ENCODE measurements around the gene COX19. TPM values are rescaled to one million over a fixed set of nuclear protein-coding genes. Genes with fewer than 3 reads are reported as not detected.
A peak's percentile ranks its signal among the peaks of the same experiment; 100 is the strongest.

Gene COX19
- total RNA-seq, 1 experiment from 2014 or later = 37.4 TPM

DNA sequence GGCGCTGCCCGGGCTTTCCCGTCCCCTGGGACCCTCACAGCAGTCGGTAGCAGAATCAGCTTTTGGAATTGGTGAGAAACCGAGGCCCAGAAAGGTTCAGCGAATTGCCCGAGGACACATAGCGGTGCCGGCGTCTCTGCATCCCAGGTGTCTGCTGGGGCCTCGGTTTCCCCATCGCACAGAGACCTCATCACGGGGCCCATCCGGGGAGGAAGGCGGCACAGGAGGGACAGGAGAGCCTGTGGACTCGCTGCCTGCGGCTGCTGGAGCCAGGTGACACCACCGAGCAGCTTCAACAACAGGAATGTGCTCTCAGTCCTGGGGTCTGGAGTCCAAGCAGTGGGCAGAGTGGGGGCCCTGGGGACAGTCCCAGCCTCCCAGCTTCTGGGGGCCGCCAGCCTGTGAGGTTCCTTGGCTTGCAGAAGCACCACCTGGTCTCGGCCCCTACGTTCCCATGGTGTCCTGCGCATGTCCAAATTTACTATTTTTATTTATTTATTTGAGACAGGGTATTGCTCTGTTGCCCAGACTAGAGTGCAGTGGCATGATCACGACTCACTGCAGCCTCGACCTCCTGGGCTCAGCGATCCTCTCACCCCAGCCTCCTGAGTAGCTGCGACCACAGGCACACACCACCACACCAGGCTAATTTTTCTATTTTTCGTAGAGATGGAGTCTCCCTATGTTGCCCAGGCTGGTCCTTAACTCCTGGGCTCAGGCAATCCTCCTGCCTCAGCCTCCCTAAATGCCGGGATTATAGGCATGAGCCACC lies 539 bp upstream of the COX19 start:
- CTCF ChIA-PET = interaction anchor here (0.8 to 1.9 kb wide), 5 partner anchors 17 to 90 kb away, joined by 3 to 9 read pairs (median 4); no protein-coding TSS in a partner anchor
- no peak for DNase-seq
- intact Hi-C loops (cut with micrococcal nuclease; ENCODE audit: unreplicated experiment) = no loop called here
- TF ChIP-seq, protein P1, sequence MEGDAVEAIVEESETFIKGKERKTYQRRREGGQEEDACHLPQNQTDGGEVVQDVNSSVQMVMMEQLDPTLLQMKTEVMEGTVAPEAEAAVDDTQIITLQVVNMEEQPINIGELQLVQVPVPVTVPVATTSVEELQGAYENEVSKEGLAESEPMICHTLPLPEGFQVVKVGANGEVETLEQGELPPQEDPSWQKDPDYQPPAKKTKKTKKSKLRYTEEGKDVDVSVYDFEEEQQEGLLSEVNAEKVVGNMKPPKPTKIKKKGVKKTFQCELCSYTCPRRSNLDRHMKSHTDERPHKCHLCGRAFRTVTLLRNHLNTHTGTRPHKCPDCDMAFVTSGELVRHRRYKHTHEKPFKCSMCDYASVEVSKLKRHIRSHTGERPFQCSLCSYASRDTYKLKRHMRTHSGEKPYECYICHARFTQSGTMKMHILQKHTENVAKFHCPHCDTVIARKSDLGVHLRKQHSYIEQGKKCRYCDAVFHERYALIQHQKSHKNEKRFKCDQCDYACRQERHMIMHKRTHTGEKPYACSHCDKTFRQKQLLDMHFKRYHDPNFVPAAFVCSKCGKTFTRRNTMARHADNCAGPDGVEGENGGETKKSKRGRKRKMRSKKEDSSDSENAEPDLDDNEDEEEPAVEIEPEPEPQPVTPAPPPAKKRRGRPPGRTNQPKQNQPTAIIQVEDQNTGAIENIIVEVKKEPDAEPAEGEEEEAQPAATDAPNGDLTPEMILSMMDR (IDR thresholded peaks at IDR 0.05; ENCODE audit: unreplicated experiment) = no peak
- peaks cover 45% of the 10 kb centered on the region for H3K4me1 Mint-ChIP-seq (ENCODE audit: low read depth, unreplicated experiment)
- H3K27ac Mint-ChIP-seq (ENCODE audit: unreplicated experiment) = peak overlapping the region; percentile 80
- H3K27me3 Mint-ChIP-seq (ENCODE audit: unreplicated experiment) = no peaks in the 10 kb centered on the region
- H3K4me3 Mint-ChIP-seq (ENCODE audit: low read depth, unreplicated experiment) = peak overlapping the region; percentile 93
- H3K36me3 Mint-ChIP-seq (ENCODE audit: insufficient read depth, unreplicated experiment) = peaks cover 72% of the 10 kb centered on the region
- H3K9me3 Mint-ChIP-seq (ENCODE audit: low read depth, unreplicated experiment) = no peaks in the 10 kb centered on the region
- TSS peak; percentile 29 for BruUV-seq (replicated peaks)

DNA sequence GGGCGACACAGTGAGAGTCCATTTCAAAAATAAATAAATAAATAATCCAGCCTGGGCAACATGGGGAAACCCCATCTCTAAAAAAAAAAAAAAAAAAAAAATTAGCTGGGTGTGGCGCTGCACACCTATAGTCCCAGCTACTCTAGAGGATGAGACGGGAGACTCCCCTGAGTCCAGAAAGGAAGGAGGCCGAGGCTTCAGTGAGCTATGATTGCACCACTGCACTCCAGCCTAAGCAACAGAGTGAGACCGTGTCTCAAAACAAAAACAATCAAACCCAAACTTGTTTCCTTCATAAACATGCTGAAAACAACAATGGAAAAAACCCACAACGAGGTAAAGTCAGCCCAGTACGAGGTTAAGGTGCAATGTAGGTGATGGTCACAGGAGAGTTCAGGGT lies 1.2 kb downstream of the COX19 start:
- TF ChIP-seq, protein P1 (IDR thresholded peaks at IDR 0.05; ENCODE audit: unreplicated experiment) = no peak
- Mint-ChIP-seq H3K27me3 (ENCODE audit: unreplicated experiment) (no peaks in the 10 kb centered on the region), H3K9me3 (ENCODE audit: low read depth, unreplicated experiment) (no peaks in the 10 kb centered on the region), H3K36me3 (ENCODE audit: insufficient read depth, unreplicated experiment) (peaks cover 90% of the 10 kb centered on the region), H3K4me1 (ENCODE audit: low read depth, unreplicated experiment) (peaks cover 47% of the 10 kb centered on the region), H3K27ac (ENCODE audit: unreplicated experiment) (peak overlapping the region; percentile 79), H3K4me3 (ENCODE audit: low read depth, unreplicated experiment) (peak overlapping the region; percentile 93)
- CTCF ChIA-PET = interaction anchor here (0.6 to 1.9 kb wide), 5 partner anchors 17 to 724 kb away, joined by 3 to 9 read pairs (median 3); a partner anchor contains a TSS
- intact Hi-C loops (cut with micrococcal nuclease; ENCODE audit: unreplicated experiment) = no loop called here
- no TSS peak for BruUV-seq (replicated peaks)
- DNase-seq = no peak

DNA sequence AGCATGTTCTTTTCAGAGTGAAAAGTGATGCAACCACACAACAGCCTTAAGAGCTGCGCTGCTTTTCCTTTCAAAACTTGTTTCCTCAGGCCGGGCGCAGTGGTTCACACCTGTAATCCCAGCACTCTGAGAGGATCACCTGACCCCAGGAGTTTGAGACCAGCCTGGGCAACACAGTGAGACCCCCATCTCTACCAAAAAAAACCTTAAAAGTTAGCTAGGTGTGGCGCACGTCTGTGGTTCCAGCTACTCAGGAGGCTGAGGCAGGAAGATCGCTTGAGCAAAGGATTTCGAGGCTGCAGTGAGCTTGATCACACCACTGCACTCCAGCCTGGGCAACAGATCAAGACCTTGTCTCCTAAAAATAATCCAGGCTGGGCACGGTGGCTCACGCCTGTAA lies 2.0 kb downstream of the COX19 start:
- BruUV-seq (replicated peaks) = no TSS peak
- Mint-ChIP-seq H3K4me3 (ENCODE audit: low read depth, unreplicated experiment) (peak overlapping the region; percentile 93), H3K4me1 (ENCODE audit: low read depth, unreplicated experiment) (peaks cover 44% of the 10 kb centered on the region), H3K36me3 (ENCODE audit: insufficient read depth, unreplicated experiment) (peaks cover 98% of the 10 kb centered on the region), H3K27me3 (ENCODE audit: unreplicated experiment) (no peaks in the 10 kb centered on the region), H3K27ac (ENCODE audit: unreplicated experiment) (no peak overlapping the region), H3K9me3 (ENCODE audit: low read depth, unreplicated experiment) (no peaks in the 10 kb centered on the region)
- intact Hi-C loops (cut with micrococcal nuclease; ENCODE audit: unreplicated experiment) = no loop called here
- CTCF ChIA-PET = interaction anchor here (1.5 to 1.9 kb wide), 2 partner anchors 59 to 92 kb away, joined by 3 to 7 read pairs; no protein-coding TSS in a partner anchor
- TF ChIP-seq, protein P1 (IDR thresholded peaks at IDR 0.05; ENCODE audit: unreplicated experiment) = no peak
- DNase-seq = no peak

DNA sequence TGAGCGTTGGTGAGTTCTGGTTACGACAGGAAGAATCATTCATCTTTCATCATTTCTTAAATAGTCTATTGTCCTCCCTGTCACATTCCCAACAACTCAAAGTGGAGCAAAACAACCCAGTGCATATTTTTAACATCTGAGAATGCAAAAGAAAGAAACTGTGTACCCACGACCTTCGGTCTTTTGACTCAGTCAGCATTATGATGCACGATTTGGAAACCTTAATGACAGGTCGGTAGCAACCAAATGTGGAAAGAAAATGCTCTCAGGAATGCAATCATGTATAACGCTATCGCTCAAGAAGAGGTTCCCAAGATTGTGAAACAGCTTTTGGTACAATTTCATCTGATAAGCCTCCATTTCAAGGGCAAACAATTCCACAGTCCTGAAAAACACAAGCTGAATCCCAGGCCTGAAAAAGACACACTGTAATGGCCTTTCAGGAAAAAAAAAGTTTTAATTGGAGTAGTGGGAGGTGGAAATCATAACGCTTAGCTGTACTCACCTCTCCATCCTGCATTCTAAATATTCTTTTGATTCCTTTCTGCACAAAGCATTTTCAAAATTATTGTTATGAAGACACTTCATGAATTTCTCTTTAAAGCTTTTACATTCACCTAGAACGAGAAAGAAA lies 2.6 kb downstream of the COX19 start:
- peaks cover 39% of the 10 kb centered on the region for H3K4me1 Mint-ChIP-seq (ENCODE audit: low read depth, unreplicated experiment)
- no TSS peak for BruUV-seq (replicated peaks)
- no peak overlapping the region for H3K27ac Mint-ChIP-seq (ENCODE audit: unreplicated experiment)
- TF ChIP-seq, protein P1 (IDR thresholded peaks at IDR 0.05; ENCODE audit: unreplicated experiment) = no peak
- peak overlapping the region; percentile 93 for H3K4me3 Mint-ChIP-seq (ENCODE audit: low read depth, unreplicated experiment)
- no peaks in the 10 kb centered on the region for H3K9me3 Mint-ChIP-seq (ENCODE audit: low read depth, unreplicated experiment)
- intact Hi-C loops (cut with micrococcal nuclease; ENCODE audit: unreplicated experiment) = no loop called here
- DNase-seq = no peak
- H3K36me3 Mint-ChIP-seq (ENCODE audit: insufficient read depth, unreplicated experiment) = peaks cover 98% of the 10 kb centered on the region
- CTCF ChIA-PET = interaction anchor here (1.1 to 1.9 kb wide), 3 partner anchors 59 to 93 kb away, joined by 3 to 7 read pairs (median 3); no protein-coding TSS in a partner anchor
- no peaks in the 10 kb centered on the region for H3K27me3 Mint-ChIP-seq (ENCODE audit: unreplicated experiment)
